B cell (primary cell): Measurements from ENCODE around the gene SART1.

ENCODE experiments used
- CTCF ChIP-seq: fragments of 200-600 bp; IDR thresholded peaks from one replicate; pipeline ENCODE4 v1.8.0; 2022; ENCODE audit warnings: antibody characterized with exemption, mild to moderate bottlenecking
- EZH2 ChIP-seq: IDR thresholded peaks from 2 replicates; pipeline ENCODE4 v1.6.1; 2012; ENCODE audit warnings: borderline replicate concordance, low read depth, mild to moderate bottlenecking, moderate library complexity, low read length; ENCODE audit not compliant: insufficient read depth, poor library complexity, severe bottlenecking

GRCh38 chr11:66011785-66012303 lies 50.3 kb downstream of the SART1 start, which contains the start of gene CST6:
- no peak for TF ChIP-seq CTCF
- TF ChIP-seq EZH2 = peak; percentile 93
